ENCODE results near the gene MTUS2. TPM values are rescaled to one million over a fixed set of nuclear protein-coding genes. Genes with fewer than 3 reads are reported as not detected.

MTUS2 gene
- polyA plus RNA-seq, 2 of the 4 experiments (the other 2 are of a cell fraction): not detected

GRCh38 chr13:29292045-29292444 lies 471.9 kb downstream of the MTUS2 start:
- TF ChIP-seq BCL3 (IDR thresholded peaks at IDR 0.05) (no peak), POLR2AphosphoS2 (conservative IDR thresholded peaks at IDR 0.05; ENCODE audit: low read length) (no peak), ZFP36 (IDR thresholded peaks at IDR 0.05; ENCODE audit: borderline replicate concordance, partially characterized antibody) (no peak), CBX2 (IDR thresholded peaks at IDR 0.05; ENCODE audit: borderline replicate concordance, low read depth) (no peak), NR3C1 (IDR thresholded peaks at IDR 0.05) (no peak), MAX (IDR thresholded peaks at IDR 0.05) (no peak), RNF2 (IDR thresholded peaks at IDR 0.05; ENCODE audit: borderline replicate concordance, low read depth) (no peak), TFCP2L1 (CRISPR knock-in tag; IDR thresholded peaks at IDR 0.05) (no peak), NPAS2 (CRISPR knock-in tag; IDR thresholded peaks at IDR 0.05; ENCODE audit: borderline replicate concordance) (no peak), ZC3H11A (IDR thresholded peaks at IDR 0.05) (no peak)
- TF ChIP-seq, protein P1, sequence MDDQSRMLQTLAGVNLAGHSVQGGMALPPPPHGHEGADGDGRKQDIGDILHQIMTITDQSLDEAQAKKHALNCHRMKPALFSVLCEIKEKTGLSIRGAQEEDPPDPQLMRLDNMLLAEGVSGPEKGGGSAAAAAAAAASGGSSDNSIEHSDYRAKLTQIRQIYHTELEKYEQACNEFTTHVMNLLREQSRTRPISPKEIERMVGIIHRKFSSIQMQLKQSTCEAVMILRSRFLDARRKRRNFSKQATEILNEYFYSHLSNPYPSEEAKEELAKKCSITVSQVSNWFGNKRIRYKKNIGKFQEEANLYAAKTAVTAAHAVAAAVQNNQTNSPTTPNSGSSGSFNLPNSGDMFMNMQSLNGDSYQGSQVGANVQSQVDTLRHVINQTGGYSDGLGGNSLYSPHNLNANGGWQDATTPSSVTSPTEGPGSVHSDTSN (IDR thresholded peaks at IDR 0.05): no peak
- TF ChIP-seq, protein P2, sequence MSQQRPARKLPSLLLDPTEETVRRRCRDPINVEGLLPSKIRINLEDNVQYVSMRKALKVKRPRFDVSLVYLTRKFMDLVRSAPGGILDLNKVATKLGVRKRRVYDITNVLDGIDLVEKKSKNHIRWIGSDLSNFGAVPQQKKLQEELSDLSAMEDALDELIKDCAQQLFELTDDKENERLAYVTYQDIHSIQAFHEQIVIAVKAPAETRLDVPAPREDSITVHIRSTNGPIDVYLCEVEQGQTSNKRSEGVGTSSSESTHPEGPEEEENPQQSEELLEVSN (IDR thresholded peaks at IDR 0.05; ENCODE audit: borderline replicate concordance, low read depth): no peak
- CTCF ChIA-PET: no interaction called here
- POLR2A ChIA-PET: no interaction called here
- WGBS (ENCODE audit: missing lambda C conversion rate): 7% methylated on average over 3 of the region's 3 CpGs
- H3K4me2 ChIP-seq: no peak overlapping the region
- no peak overlapping the region for H3K4me3 ChIP-seq
- no peak overlapping the region for H3K27ac ChIP-seq
- H3K9me3 ChIP-seq: no peaks in the 10 kb centered on the region
- no peaks in the 10 kb centered on the region for H3K4me1 ChIP-seq
- no peak for FAIRE-seq
- ATAC-seq: no peak
- no peak for DNase-seq (ENCODE audit: low read depth in 1 of 2, low spot score in 1 of 2)

DNA sequence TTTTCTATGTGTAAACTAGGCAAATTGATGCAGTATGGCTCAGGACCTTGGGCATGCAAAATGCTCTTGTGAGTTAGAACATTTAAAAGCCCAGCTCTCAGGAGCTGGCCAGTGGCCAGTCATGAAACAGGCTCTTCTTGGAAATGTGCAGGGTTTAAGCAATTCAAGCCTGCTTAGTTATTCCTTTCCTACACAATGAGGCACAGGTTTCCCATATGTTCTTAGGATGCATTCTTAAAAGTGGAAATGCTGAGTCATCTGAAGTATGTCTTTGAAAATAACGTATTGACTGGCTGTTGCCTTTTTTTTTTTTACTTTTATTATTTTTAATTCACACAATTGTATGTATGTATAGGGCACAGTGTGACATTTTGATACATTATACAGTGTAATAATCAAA lies 474.7 kb downstream of the MTUS2 start:
- no peak for FAIRE-seq

GRCh38 chr13:29301027-29301426 lies 480.9 kb downstream of the MTUS2 start:
- no peak for TF ChIP-seq RARB (CRISPR knock-in tag; IDR thresholded peaks at IDR 0.05)
- peak; percentile 25 for TF ChIP-seq MAFK (IDR thresholded peaks at IDR 0.05; ENCODE audit: partially characterized antibody)
- H3K4me1 ChIP-seq: no peaks in the 10 kb centered on the region
- ATAC-seq: no peak

More for the DNA sequence above, 474.7 kb downstream of the MTUS2 start:
- no peak overlapping the region for H3K27ac ChIP-seq
- ChIA-PET CTCF (no interaction called here), POLR2A (no interaction called here)
- H3K4me2 ChIP-seq: no peak overlapping the region
- H3K9me3 ChIP-seq: no peaks in the 10 kb centered on the region
- TF ChIP-seq EP300 (IDR thresholded peaks at IDR 0.05) (no peak), NFE2L2 (conservative IDR thresholded peaks at IDR 0.05; ENCODE audit: low read length) (peak; percentile 58; the same call in 1 of the 2 replicates), CHD4 (IDR thresholded peaks at IDR 0.05; ENCODE audit: borderline replicate concordance) (no peak), HOXA7 (CRISPR knock-in tag; IDR thresholded peaks at IDR 0.05) (no peak), POLR2A (IDR thresholded peaks at IDR 0.05; ENCODE audit: low read length) (no peak), ELK1 (IDR thresholded peaks at IDR 0.05; ENCODE audit: low read depth, low read length) (no peak), PHF8 (IDR thresholded peaks at IDR 0.05; ENCODE audit: borderline replicate concordance, low read depth) (no peak), MAFK (IDR thresholded peaks at IDR 0.05; ENCODE audit: partially characterized antibody) (peak; percentile 65), NPAS2 (CRISPR knock-in tag; IDR thresholded peaks at IDR 0.05; ENCODE audit: borderline replicate concordance) (no peak), RNF2 (IDR thresholded peaks at IDR 0.05; ENCODE audit: borderline replicate concordance, low read depth) (no peak)
- H3K4me3 ChIP-seq: no peak overlapping the region
- ATAC-seq (no peak), DNase-seq (ENCODE audit: low read depth in 1 of 2, low spot score in 1 of 2) (no peak)
- whole genome bisulfite sequencing (ENCODE audit: missing lambda C conversion rate): 6% methylated on average over 1 of the region's 1 CpG
- H3K4me1 ChIP-seq: no peaks in the 10 kb centered on the region

More at GRCh38 chr13:29301027-29301426, 480.9 kb downstream of the MTUS2 start:
- Histone ChIP-seq H3K27ac (no peak overlapping the region), H3K4me3 (no peak overlapping the region), H3K9me3 (no peaks in the 10 kb centered on the region), H3K4me2 (no peak overlapping the region)
- DNase-seq (ENCODE audit: low read depth in 1 of 2, low spot score in 1 of 2): no peak
- CTCF ChIA-PET: no interaction called here
- FAIRE-seq: no peak
- 0% methylated on average over 1 of the region's 1 CpG for WGBS (ENCODE audit: missing lambda C conversion rate)
- POLR2A ChIA-PET: no interaction called here
